Ovary (tissue), 9 donors: Measurements from ENCODE around the gene TFF3. TPM values are rescaled to one million over a fixed set of nuclear protein-coding genes. Genes with fewer than 3 reads are reported as not detected.

ENCODE experiments used
- DNase-seq, 5 donors: peaks; one replicate each; pipeline ENCODE4 v3.0.0-alpha.2; 2019 to 2020
- H3K27ac ChIP-seq, 2 donors: fragments of 200-600 bp; one replicate each; pipeline versions ENCODE4 v1.5.1 to v1.8.0; 2019 to 2022
- H3K27me3 ChIP-seq: fragments of 200-600 bp; one replicate; pipeline ENCODE4 v1.8.0; 2022
- H3K36me3 ChIP-seq: fragments of 200-600 bp; sonication (generic); one replicate; pipeline ENCODE4 v1.5.1; 2019
- H3K4me1 ChIP-seq: one replicate; pipeline ENCODE4 v1.8.1; 2013; ENCODE audit warnings: mild to moderate bottlenecking, moderate library complexity; ENCODE audit not compliant: insufficient read depth
- H3K4me3 ChIP-seq: fragments of 200-600 bp; sonication (generic); one replicate; pipeline ENCODE4 v1.5.1; 2017
- H3K9me3 ChIP-seq, 2 donors: fragments of 200-600 bp in 1 of 2; sonication (generic) in 1 of 2; one replicate each; pipeline versions ENCODE4 v1.5.1 to v1.8.1; 2013 to 2019; ENCODE audit warnings: mild to moderate bottlenecking in 1 of 2, moderate library complexity in 1 of 2
- CTCF ChIP-seq, 3 donors: fragments of 450-650 bp in 2 of 3; fragments of 200-600 bp in 1 of 3; IDR thresholded peaks; one replicate each; pipeline versions ENCODE4 v1.5.1 to v1.8.0; 2016 to 2022; ENCODE audit warnings: antibody characterized with exemption in 3 of 3, mild to moderate bottlenecking in 1 of 3
- EP300 ChIP-seq: sonication (generic); formaldehyde crosslinking; IDR thresholded peaks from one replicate; pipeline ENCODE4 v1.6.1; 2017; ENCODE audit warnings: antibody characterized with exemption
- POLR2A ChIP-seq: fragments of 450-650 bp; IDR thresholded peaks from one replicate; pipeline ENCODE4 v1.6.1; 2017; ENCODE audit warnings: antibody characterized with exemption, mild to moderate bottlenecking, moderate library complexity
- WGBS, 3 donors: extraction: QIAGEN DNeasy Blood & Tissue Kit in 1 of 3; methylation state at CpG; one replicate each; pipeline versions ENCODE4 v1.1.5 to v1.1.7; 2013 to 2017; 5-methylcytosine and 5-hydroxymethylcytosine counted together
- intact Hi-C, 4 donors: fragments of 100-400 bp; cut with DNase I; formaldehyde crosslinking; loops; one replicate each; pipeline versions ENCODE4 v1.11.0 to v1.15.1; 2022 to 2023
- polyA plus RNA-seq, 2 donors: library from polyadenylated mRNA; stranded (reverse); fragments of 200-250 nt in 1 of 2; fragments of 350-450 nt in 1 of 2; fragmentation: Illumina TruSeq in 1 of 2; extraction: RNeasy Lipid Tissue Mini Kit (QIAGEN cat#74804) in 1 of 2; gene quantifications; one replicate each; pipeline ENCODE4 v1.2.3, GENCODE V29; 2013 to 2014
- total RNA-seq, 7 donors: library from RNA; depleted of rRNA in 2 of 7; stranded (reverse); fragments of >200 nt in 2 of 7; fragmentation: NEBNext Ultra II Directional in 3 of 7; extraction: Animal tissue kit (Norgen Biotek cat#: 25700) in 3 of 7; gene quantifications; one replicate each; pipeline versions ENCODE4 v1.1.0 to v1.2.4, GENCODE V29; 2016 to 2023
- donor health status: DM: no; HTN: no; CAD: no; lungs with moderate emphysema.
- donor health status: DM: no; HTN: no; CAD: no.
- donor health status: Bipolar disorder and iron deficiency.
- donor health status: DM: yes; HTN: yes; CAD: no.
- donor health status: DM: no; HTN: no; CAD: no.
- donor health status: DM: yes; HTN: yes; CAD: no.

The TFF3 gene
- total and polyA plus RNA-seq, 9 donors = 1.3 to 131 (median 11.0) TPM; not detected in 1

- WGBS, 3 donors = 82 to 88% (median 85%) methylated on average over 16 of the region's 16 CpGs
- intact Hi-C loops = no loop called here
- Histone ChIP-seq H3K4me3 (no peak overlapping the region), H3K27ac (no peak overlapping the region), H3K36me3 (no peaks in the 10 kb centered on the region), H3K9me3 (no peaks in the 10 kb centered on the region), H3K27me3 (no peaks in the 10 kb centered on the region), H3K4me1 (peaks cover 1% of the 10 kb centered on the region)
- no peak for DNase-seq
- no peak for TF ChIP-seq EP300
- TF ChIP-seq POLR2A = no peak
- TF ChIP-seq CTCF (IDR thresholded peaks at IDR 0.05) = no peak
These were observed 2.5 kb downstream of the TFF3 start for GRCh38 chr21:42312626-42313104.

GRCh38 chr21:42311816-42312625, 3.2 kb downstream of the TFF3 start:
- TF ChIP-seq POLR2A = no peak
- no peak for TF ChIP-seq EP300
- TF ChIP-seq CTCF (IDR thresholded peaks at IDR 0.05) = no peak
- peaks cover 1% of the 10 kb centered on the region for H3K4me1 ChIP-seq
- H3K27me3 ChIP-seq = no peaks in the 10 kb centered on the region
- 41 to 47% (median 46%) methylated on average over 21 of the region's 21 CpGs for WGBS, 3 donors
- no peak overlapping the region for H3K27ac ChIP-seq
- no peak for DNase-seq
- H3K36me3 ChIP-seq = no peaks in the 10 kb centered on the region
- no peaks in the 10 kb centered on the region for H3K9me3 ChIP-seq
- H3K4me3 ChIP-seq = no peak overlapping the region
- intact Hi-C loops = no loop called here

GRCh38 chr21:42311160-42311559, 4.0 kb downstream of the TFF3 start:
- H3K27me3 ChIP-seq = no peaks in the 10 kb centered on the region
- H3K4me1 ChIP-seq = peaks cover 1% of the 10 kb centered on the region
- no peaks in the 10 kb centered on the region for H3K36me3 ChIP-seq
- no peak for TF ChIP-seq EP300
- no peak for TF ChIP-seq CTCF (IDR thresholded peaks at IDR 0.05)
- intact Hi-C loops = no loop called here
- no peak overlapping the region for H3K27ac ChIP-seq
- WGBS, 3 donors = 91 to 96% (median 93%) methylated on average over 14 of the region's 14 CpGs
- no peak overlapping the region for H3K4me3 ChIP-seq
- no peaks in the 10 kb centered on the region for H3K9me3 ChIP-seq
- DNase-seq = no peak

GRCh38 chr21:42310411-42311001, 4.7 kb downstream of the TFF3 start:
- Histone ChIP-seq H3K36me3 (no peaks in the 10 kb centered on the region), H3K9me3 (no peaks in the 10 kb centered on the region), H3K27me3 (no peaks in the 10 kb centered on the region), H3K27ac (no peak overlapping the region), H3K4me3 (no peak overlapping the region), H3K4me1 (peaks cover 1% of the 10 kb centered on the region)
- DNase-seq = no peak
- intact Hi-C loops = no loop called here
- 82 to 89% (median 82%) methylated on average over 9 to 12 of the region's 12 CpGs for WGBS, 3 donors
- TF ChIP-seq POLR2A (no peak), CTCF (IDR thresholded peaks at IDR 0.05) (no peak), EP300 (no peak)
